ENCODE results near the gene MGAT4B. TPM values are rescaled to one million over a fixed set of nuclear protein-coding genes. Genes with fewer than 3 reads are reported as not detected.

Gene MGAT4B
- total RNA-seq, 3 donors from 2014 or later (not counting 1 experiment from before 2014, with no cell fraction given) = 143 to 159 (median 144) TPM

- no peak for ATAC-seq
Measured at GRCh38 chr5:179816401-179816795, 9.7 kb upstream of the MGAT4B start.

GRCh38 chr5:179815491-179816249, 9.0 kb upstream of the MGAT4B start:
- no peaks in the 10 kb centered on the region for H3K9me3 Mint-ChIP-seq
- peaks cover 8 to 26% of the 10 kb centered on the region in 2 donors for H3K4me1 Mint-ChIP-seq
- H3K27me3 ChIP-seq (ENCODE audit: control insufficient read depth, insufficient read depth, low read length) = no peaks in the 10 kb centered on the region
- 97% methylated on average over 21 of the region's 21 CpGs for WGBS (ENCODE audit: insufficient coverage)
- intact Hi-C loops (cut with micrococcal nuclease) = no loop called here
- H3K9me3 ChIP-seq (ENCODE audit: control insufficient read depth, insufficient read depth, low read length) = no peaks in the 10 kb centered on the region
- TF ChIP-seq CTCF (IDR thresholded peaks at IDR 0.05) = no peak
- H3K4me3 Mint-ChIP-seq = peak overlapping the region; percentile 43
- H3K4me1 ChIP-seq (ENCODE audit: control insufficient read depth, insufficient read depth, low read length) = peaks cover 42% of the 10 kb centered on the region
- H3K4me3 ChIP-seq (ENCODE audit: low read length) = no peak overlapping the region
- DNase-seq = no peak
- H3K27ac Mint-ChIP-seq = peak overlapping the region; percentile 20 to 79
- no peak for ATAC-seq
- no peaks in the 10 kb centered on the region for H3K36me3 Mint-ChIP-seq
- no peak overlapping the region for H3K27ac ChIP-seq (ENCODE audit: low read length)
- peaks cover 0 to 3% of the 10 kb centered on the region in 2 donors for H3K27me3 Mint-ChIP-seq (ENCODE audit: low read depth in 2 of 2)
- no peaks in the 10 kb centered on the region for H3K36me3 ChIP-seq (ENCODE audit: control insufficient read depth, insufficient read depth, low read length)

More at GRCh38 chr5:179816401-179816795, 9.7 kb upstream of the MGAT4B start:
- Mint-ChIP-seq H3K27ac (peak overlapping the region in 1 of 2 donors; percentile 97), H3K4me3 (peak overlapping the region; percentile 25), H3K36me3 (no peaks in the 10 kb centered on the region), H3K9me3 (no peaks in the 10 kb centered on the region), H3K4me1 (peaks cover 10 to 27% of the 10 kb centered on the region in 2 donors), H3K27me3 (ENCODE audit: low read depth in 2 of 2) (peaks cover 0 to 3% of the 10 kb centered on the region in 2 donors)
- no peak for DNase-seq
- Histone ChIP-seq H3K9me3 (ENCODE audit: control insufficient read depth, insufficient read depth, low read length) (no peaks in the 10 kb centered on the region), H3K27ac (ENCODE audit: low read length) (no peak overlapping the region), H3K4me3 (ENCODE audit: low read length) (no peak overlapping the region), H3K4me1 (ENCODE audit: control insufficient read depth, insufficient read depth, low read length) (peaks cover 42% of the 10 kb centered on the region), H3K27me3 (ENCODE audit: control insufficient read depth, insufficient read depth, low read length) (no peaks in the 10 kb centered on the region), H3K36me3 (ENCODE audit: control insufficient read depth, insufficient read depth, low read length) (no peaks in the 10 kb centered on the region)
- intact Hi-C loops (cut with micrococcal nuclease) = no loop called here
- TF ChIP-seq CTCF (IDR thresholded peaks at IDR 0.05) = no peak
- WGBS (ENCODE audit: insufficient coverage) = 71% methylated on average over 23 of the region's 23 CpGs

- H3K36me3 Mint-ChIP-seq = no peaks in the 10 kb centered on the region
- H3K4me1 Mint-ChIP-seq = peaks cover 0 to 12% of the 10 kb centered on the region in 2 donors
- Histone ChIP-seq H3K4me3 (ENCODE audit: low read length) (no peak overlapping the region), H3K4me1 (ENCODE audit: control insufficient read depth, insufficient read depth, low read length) (peaks cover 26% of the 10 kb centered on the region), H3K27me3 (ENCODE audit: control insufficient read depth, insufficient read depth, low read length) (no peaks in the 10 kb centered on the region), H3K9me3 (ENCODE audit: control insufficient read depth, insufficient read depth, low read length) (no peaks in the 10 kb centered on the region), H3K36me3 (ENCODE audit: control insufficient read depth, insufficient read depth, low read length) (no peaks in the 10 kb centered on the region), H3K27ac (ENCODE audit: low read length) (no peak overlapping the region)
- no peak for ATAC-seq
- no peaks in the 10 kb centered on the region for H3K9me3 Mint-ChIP-seq
- no peak for DNase-seq
- H3K27me3 Mint-ChIP-seq (ENCODE audit: low read depth in 2 of 2) = peaks cover 0 to 3% of the 10 kb centered on the region in 2 donors
- 90% methylated on average over 3 of the region's 3 CpGs for WGBS (ENCODE audit: insufficient coverage)
- TF ChIP-seq CTCF (IDR thresholded peaks at IDR 0.05) = no peak
- intact Hi-C loops (cut with micrococcal nuclease) = no loop called here
- no peak overlapping the region for H3K4me3 Mint-ChIP-seq
- H3K27ac Mint-ChIP-seq = peak overlapping the region in 1 of 2 donors; percentile 45
Measured at GRCh38 chr5:179814090-179814489, 7.4 kb upstream of the MGAT4B start.

All from natural killer cell (primary cell).